ENCODE results near the gene ZNF710. TPM values are rescaled to one million over a fixed set of nuclear protein-coding genes. Genes with fewer than 3 reads are reported as not detected.

The ZNF710 gene
- polyA plus RNA-seq, 5 donors, result 28.9 to 41.5 (median 33.5) TPM

DNA sequence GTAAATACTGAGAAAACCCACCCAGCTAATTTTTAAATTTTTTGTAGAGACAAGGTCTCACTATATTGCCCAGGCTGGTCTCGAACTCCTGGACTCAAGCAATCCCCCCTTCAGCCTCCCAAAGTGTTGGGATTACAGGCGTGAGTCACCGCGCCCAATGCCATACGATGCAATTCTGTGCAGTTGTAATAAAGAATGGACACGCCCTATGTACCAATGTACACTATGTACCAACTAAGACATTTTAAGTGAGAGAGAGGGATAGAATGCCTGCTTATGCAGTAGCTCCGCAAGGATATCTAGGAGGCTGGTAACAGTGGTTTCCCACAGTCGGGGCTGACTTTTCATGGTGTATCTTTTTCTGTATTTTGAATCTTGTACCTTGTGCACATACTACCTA is 14.6 kb downstream of the ZNF710 start:
- DNase-seq, result no peak

GRCh38 chr15:90016721-90017120 is 15.6 kb downstream of the ZNF710 start:
- DNase-seq, result no peak

DNA sequence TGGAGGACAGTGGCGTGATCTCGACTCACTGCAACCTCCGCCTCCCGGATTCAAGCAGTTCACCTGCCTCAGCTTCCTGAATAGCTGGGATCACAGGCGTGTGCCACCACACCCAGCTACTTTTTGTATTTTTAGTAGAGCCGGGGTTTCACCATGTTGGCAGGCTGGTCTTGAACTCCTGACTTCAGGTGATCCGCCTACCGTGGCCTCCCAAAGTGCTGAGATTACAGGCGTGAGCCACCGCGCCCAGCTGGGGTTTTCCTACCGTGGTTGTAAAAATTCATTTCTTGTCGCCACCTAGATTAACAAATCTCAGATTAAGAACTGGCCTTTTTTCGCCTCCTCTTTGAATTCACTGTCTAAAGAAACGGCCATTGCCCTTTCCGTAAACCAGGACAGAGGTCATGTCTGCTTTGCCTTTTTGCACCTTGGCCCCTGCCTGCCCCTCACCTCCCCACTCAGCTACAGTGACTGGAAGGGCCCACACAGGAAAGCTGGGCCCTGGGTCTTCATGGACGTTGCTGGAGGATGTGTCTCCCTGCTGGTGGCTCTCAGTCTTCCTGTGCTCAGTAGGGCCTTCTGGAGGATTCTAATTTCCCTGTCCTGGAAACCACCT is 17.2 kb downstream of the ZNF710 start:
- DNase-seq, result no peak

DNA sequence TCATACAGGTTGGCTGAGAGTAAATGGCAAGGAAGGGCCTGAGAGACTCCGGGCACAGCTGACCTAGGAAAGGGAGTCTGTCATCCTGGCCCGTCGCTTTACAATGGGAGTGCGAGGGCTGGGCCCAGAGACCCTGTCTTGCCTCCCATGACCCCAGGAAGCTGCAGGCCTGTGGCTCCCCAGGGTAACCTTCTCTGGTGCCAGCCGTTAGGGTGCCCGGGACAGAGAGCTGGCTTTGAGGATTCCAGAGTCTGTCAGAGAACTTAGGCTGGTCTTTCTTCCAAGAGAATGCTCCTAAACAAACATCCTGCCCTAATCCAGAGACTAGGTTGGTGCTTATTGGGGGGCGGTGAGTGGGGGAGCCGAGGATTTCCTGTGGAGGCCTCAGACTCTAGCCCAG is 18.5 kb downstream of the ZNF710 start:
- DNase-seq, result no peak

- no peak for DNase-seq
Observed at GRCh38 chr15:90020021-90020735, 19.1 kb downstream of the ZNF710 start.

DNA sequence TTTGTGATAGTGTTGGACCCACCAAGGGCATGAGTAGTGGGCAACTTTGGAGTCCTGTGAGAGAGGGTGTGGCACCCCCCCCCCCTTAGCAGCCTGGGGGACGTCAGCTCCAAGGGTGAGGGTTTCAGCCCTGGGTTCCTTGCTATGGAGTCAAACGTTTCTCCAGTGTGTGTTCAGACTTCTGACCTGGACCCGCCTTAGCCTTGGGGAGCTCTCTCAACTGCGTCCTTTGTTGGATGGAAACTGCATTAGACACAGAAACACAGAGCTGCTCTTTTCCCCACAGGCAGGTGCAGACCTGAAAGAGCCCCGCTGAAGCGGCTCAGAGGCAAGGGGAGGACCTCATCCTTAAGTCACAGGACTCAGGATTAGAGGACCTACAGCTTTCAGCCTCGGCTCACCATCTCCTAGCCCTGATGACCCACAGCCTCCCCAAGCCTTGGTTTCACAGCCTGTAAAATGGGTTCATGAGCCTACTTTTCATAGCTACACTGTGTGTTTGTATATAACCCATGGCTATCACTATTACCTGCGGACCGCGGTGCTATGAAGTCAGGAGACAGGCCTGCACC is 19.9 kb downstream of the ZNF710 start:
- no peak for DNase-seq

- no peak for DNase-seq
Observed at GRCh38 chr15:90022345-90022744, 21.2 kb downstream of the ZNF710 start.

- no peak for DNase-seq
Observed at GRCh38 chr15:90022905-90023700, 22.0 kb downstream of the ZNF710 start.

- DNase-seq, result no peak
Observed at GRCh38 chr15:90024406-90024805, 23.3 kb downstream of the ZNF710 start.

DNA sequence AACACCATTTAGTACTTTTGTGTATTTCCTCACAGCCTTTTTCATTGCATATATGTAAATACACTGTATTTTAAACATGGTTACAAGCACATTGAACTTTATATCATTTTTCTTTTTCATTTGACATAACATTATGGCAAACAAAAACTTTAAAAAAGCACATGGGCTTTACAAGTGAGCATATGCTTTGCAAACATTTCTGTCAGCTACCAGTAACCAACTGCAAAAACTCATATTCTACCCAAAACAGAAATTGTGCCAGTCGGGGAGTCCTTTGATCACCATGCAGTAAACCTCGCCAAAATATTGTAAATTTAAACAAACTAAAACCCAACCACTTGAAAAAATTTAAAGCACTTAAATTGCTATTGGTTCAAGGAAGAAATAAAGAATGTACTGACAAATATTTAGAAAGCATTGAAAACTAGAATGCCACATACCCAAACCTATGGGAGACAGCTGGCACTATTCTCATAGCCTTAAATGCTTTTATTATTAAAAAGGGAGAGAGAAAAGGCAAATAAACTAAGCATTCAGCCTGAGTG is 24.4 kb downstream of the ZNF710 start:
- DNase-seq, result no peak

GRCh38 chr15:90028376-90028944 is 27.3 kb downstream of the ZNF710 start:
- DNase-seq, result no peak

DNA sequence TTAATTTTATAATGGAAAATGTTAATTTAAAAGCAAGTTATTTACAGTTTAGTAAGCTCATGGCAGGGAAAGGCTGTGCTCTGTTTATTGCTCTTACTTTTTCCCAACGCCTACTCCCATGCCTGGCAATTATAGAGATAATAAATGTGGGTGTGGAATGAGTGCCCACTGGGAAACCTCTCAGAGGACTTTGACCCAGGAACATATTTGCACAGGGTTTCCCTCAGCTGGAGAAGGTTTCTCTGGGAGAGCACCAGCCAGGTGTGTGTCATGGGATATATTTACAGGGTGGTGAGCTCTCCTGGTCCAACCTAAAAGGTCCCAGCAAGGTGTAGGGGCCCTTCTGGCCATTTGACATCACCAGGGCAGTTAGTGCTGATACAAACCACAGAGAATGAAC is 27.9 kb downstream of the ZNF710 start:
- DNase-seq, result no peak

DNA sequence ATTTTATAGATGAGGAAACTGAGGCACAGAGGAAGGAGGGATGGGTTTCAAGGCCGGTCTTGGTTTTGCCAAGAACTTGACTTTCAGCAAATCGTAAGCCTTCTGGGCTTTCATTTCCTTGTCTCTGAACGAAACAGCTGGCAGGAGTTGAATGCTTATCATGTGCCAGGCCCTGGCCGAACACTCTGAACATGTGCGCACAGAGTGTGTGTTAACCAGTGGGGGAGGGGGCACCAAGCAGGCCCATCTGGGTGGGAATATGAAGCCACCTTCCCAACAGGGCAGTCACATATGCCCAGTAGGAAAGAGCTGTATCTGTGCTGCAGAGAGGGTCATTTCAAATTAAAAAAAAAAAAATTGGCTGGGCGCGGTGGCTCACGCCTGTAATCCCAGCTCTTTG is 29.3 kb downstream of the ZNF710 start:
- no peak for DNase-seq

- no peak for DNase-seq
Observed at GRCh38 chr15:90031231-90031791, 30.2 kb downstream of the ZNF710 start.

- DNase-seq, result no peak
Observed at GRCh38 chr15:90033006-90033405, 31.9 kb downstream of the ZNF710 start.

- no peak for DNase-seq
Observed at GRCh38 chr15:90033448-90033847, 32.3 kb downstream of the ZNF710 start.

GRCh38 chr15:90035095-90035839 is 34.1 kb downstream of the ZNF710 start:
- no peak for DNase-seq

GRCh38 chr15:90035840-90036230 is 34.7 kb downstream of the ZNF710 start:
- peak; percentile 29 to 37 for DNase-seq

GRCh38 chr15:90036343-90036742 is 35.2 kb downstream of the ZNF710 start:
- DNase-seq, result no peak

GRCh38 chr15:90036806-90037510 is 35.8 kb downstream of the ZNF710 start:
- peak in 1 of 2 donors; percentile 36 for DNase-seq
